Tibial nerve (tissue), 4 donors: ENCODE data around the gene PTDSS2. TPM values are rescaled to one million over a fixed set of nuclear protein-coding genes. Genes with fewer than 3 reads are reported as not detected.

Experiments
- DNase-seq, 2 donors: peaks; one replicate each; pipeline ENCODE4 v3.0.0-alpha.2; 2019; ENCODE audit warnings: low spot score in 2 of 2
- H3K27ac ChIP-seq, 4 donors: fragments of 200-600 bp; sonication (generic) in 3 of 4; one replicate each; pipeline ENCODE4 v1.5.1; 2017 to 2019; ENCODE audit warnings: mild to moderate bottlenecking in 1 of 4
- H3K27me3 ChIP-seq, 2 donors: fragments of 200-600 bp; sonication (generic) in 1 of 2; one replicate each; pipeline versions ENCODE4 v1.5.1 to v1.6.0; 2017 to 2019
- H3K36me3 ChIP-seq, 3 donors: fragments of 200-600 bp; sonication (generic); one replicate each; pipeline ENCODE4 v1.5.1; 2018 to 2019
- H3K4me1 ChIP-seq, 4 donors: fragments of 200-600 bp; sonication (generic) in 3 of 4; one replicate each; pipeline ENCODE4 v1.5.1; 2017 to 2019
- H3K4me3 ChIP-seq, 4 donors: fragments of 200-600 bp; sonication (generic) in 3 of 4; one replicate each; pipeline ENCODE4 v1.5.1; 2017 to 2019; ENCODE audit warnings: mild to moderate bottlenecking in 1 of 4, moderate library complexity in 1 of 4
- H3K9me3 ChIP-seq, 4 donors: fragments of 200-600 bp; sonication (generic) in 3 of 4; one replicate each; pipeline ENCODE4 v1.5.1; 2017 to 2019
- EP300 ChIP-seq, 2 donors: sonication (generic); formaldehyde crosslinking; IDR thresholded peaks; one replicate each; pipeline ENCODE4 v1.6.1; 2017; ENCODE audit warnings: antibody characterized with exemption in 2 of 2, mild to moderate bottlenecking in 1 of 2
- POLR2A ChIP-seq, 2 donors: fragments of 450-650 bp; IDR thresholded peaks; one replicate each; pipeline ENCODE4 v1.6.1; 2017; ENCODE audit warnings: antibody characterized with exemption in 2 of 2, mild to moderate bottlenecking in 2 of 2, moderate library complexity in 2 of 2
- WGBS, 2 donors: methylation state at CpG; one replicate each; pipeline ENCODE4 v1.1.5; 2018; 5-methylcytosine and 5-hydroxymethylcytosine counted together
- total RNA-seq, 4 donors: library from RNA; depleted of rRNA; stranded (reverse); fragments of >200 nt; gene quantifications; one replicate each; pipeline ENCODE4 v1.1.0, GENCODE V29; 2016
- TF ChIP-seq, protein P1 (sequence below), 5 experiments: fragments of 200-600 bp in 3 of 5; fragments of 450-650 bp in 2 of 5; sonication (generic) in 3 of 5; IDR thresholded peaks; one replicate each; pipeline ENCODE4 v1.5.1; 2016 to 2019; ENCODE audit warnings: antibody characterized with exemption in 5 of 5, mild to moderate bottlenecking in 3 of 5, moderate library complexity in 2 of 5

PTDSS2 gene
- total RNA-seq, 4 donors from 2014 or later: 54.2 to 100 (median 63.9) TPM

GRCh38 chr11:454043-454442 is 4.0 kb downstream of the PTDSS2 start:
- Histone ChIP-seq H3K9me3 (no peaks in the 10 kb centered on the region), H3K36me3 (peaks cover 0 to 39% (median 0%) of the 10 kb centered on the region in 3 donors), H3K4me3 (no peak overlapping the region), H3K4me1 (peaks cover 0 to 38% (median 15%) of the 10 kb centered on the region in 4 donors), H3K27me3 (no peaks in the 10 kb centered on the region), H3K27ac (no peak overlapping the region)
- DNase-seq: no peak
- 89 to 94% methylated on average over 9 of the region's 9 CpGs for WGBS, 2 donors
- TF ChIP-seq, protein P1, sequence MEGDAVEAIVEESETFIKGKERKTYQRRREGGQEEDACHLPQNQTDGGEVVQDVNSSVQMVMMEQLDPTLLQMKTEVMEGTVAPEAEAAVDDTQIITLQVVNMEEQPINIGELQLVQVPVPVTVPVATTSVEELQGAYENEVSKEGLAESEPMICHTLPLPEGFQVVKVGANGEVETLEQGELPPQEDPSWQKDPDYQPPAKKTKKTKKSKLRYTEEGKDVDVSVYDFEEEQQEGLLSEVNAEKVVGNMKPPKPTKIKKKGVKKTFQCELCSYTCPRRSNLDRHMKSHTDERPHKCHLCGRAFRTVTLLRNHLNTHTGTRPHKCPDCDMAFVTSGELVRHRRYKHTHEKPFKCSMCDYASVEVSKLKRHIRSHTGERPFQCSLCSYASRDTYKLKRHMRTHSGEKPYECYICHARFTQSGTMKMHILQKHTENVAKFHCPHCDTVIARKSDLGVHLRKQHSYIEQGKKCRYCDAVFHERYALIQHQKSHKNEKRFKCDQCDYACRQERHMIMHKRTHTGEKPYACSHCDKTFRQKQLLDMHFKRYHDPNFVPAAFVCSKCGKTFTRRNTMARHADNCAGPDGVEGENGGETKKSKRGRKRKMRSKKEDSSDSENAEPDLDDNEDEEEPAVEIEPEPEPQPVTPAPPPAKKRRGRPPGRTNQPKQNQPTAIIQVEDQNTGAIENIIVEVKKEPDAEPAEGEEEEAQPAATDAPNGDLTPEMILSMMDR (IDR thresholded peaks at IDR 0.05): no peak
- TF ChIP-seq POLR2A (IDR thresholded peaks at IDR 0.05): no peak
- TF ChIP-seq EP300 (IDR thresholded peaks at IDR 0.05): no peak

DNA sequence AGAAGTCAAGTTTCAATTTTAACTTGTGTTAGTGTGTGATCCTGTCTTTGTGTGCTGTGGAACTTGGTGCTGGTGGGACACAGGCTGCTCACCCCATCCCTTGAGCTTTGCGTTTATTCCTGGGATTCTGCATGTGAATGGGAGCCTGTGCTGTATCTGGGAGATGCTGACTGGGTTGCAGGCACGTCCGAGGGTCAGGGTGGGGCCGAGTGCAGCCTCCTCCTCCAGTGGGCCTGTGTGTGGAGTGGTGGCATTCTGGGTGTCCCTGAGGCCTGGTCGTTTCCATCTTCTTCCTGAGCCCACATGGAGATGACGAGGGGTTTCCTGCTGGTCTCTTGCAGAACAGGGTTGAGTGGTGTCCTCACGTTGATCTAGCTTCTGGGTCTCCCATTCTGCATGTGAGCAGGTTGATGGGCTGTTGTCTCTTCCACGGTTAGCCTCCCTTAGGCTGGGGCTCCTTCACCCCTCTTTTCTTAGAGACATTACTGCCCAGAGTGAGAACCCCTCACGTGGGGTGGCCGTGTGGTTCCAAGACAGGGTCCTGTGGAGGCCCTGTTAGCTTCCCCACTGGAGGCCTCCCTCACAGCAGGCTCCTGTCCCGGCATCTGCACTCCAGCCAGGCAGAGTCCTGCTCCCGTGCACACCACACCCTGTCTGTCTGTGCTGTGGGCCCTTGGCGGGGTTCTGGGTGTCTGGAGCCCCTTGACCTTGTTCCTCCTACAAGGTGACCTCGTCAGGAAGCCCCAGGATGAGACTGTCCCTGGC is 4.9 kb downstream of the PTDSS2 start:
- Histone ChIP-seq H3K27ac (no peak overlapping the region), H3K9me3 (no peaks in the 10 kb centered on the region), H3K4me3 (no peak overlapping the region), H3K36me3 (peaks cover 0 to 47% (median 0%) of the 10 kb centered on the region in 3 donors), H3K27me3 (no peaks in the 10 kb centered on the region), H3K4me1 (peaks cover 0 to 30% (median 8%) of the 10 kb centered on the region in 4 donors)
- no peak for TF ChIP-seq POLR2A (IDR thresholded peaks at IDR 0.05)
- TF ChIP-seq, protein P1 (IDR thresholded peaks at IDR 0.05): no peak
- TF ChIP-seq EP300 (IDR thresholded peaks at IDR 0.05): no peak
- no peak for DNase-seq
- WGBS, 2 donors: 68 to 70% methylated on average over 12 to 14 of the region's 14 CpGs

- TF ChIP-seq, protein P1 (IDR thresholded peaks at IDR 0.05): no peak
- TF ChIP-seq POLR2A (IDR thresholded peaks at IDR 0.05): no peak
- no peak for TF ChIP-seq EP300 (IDR thresholded peaks at IDR 0.05)
- H3K27me3 ChIP-seq: no peaks in the 10 kb centered on the region
- no peak for DNase-seq
- WGBS, 2 donors: 81 to 82% methylated on average over 23 of the region's 23 CpGs
- H3K9me3 ChIP-seq: no peaks in the 10 kb centered on the region
- H3K27ac ChIP-seq: no peak overlapping the region
- no peak overlapping the region for H3K4me3 ChIP-seq
- peaks cover 0 to 30% (median 8%) of the 10 kb centered on the region in 4 donors for H3K4me1 ChIP-seq
- peaks cover 0 to 54% (median 0%) of the 10 kb centered on the region in 3 donors for H3K36me3 ChIP-seq
Observed at GRCh38 chr11:455566-456147, 5.6 kb downstream of the PTDSS2 start.

DNA sequence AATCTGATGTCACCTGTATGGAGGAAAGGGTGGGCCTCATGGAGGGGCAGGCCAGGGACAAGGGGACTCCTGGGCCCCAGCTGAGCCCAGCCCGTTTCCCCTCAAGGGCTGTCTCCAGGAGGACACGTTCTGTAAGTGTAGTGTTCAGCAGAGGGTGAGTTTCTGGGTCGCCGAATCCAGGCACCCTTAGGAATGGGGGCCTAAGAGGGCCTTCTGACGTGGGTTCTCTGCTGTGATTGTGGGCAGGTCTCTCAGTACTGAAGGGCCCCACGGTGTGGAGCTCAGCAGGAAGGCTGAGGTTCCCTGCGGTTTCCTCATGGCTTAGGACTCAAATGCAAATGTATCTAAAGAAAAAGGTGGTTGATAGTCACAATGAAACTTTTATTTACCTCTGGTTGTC is 6.5 kb downstream of the PTDSS2 start:
- Histone ChIP-seq H3K27ac (no peak overlapping the region), H3K4me3 (no peak overlapping the region), H3K9me3 (no peaks in the 10 kb centered on the region), H3K4me1 (peaks cover 0 to 22% (median 2%) of the 10 kb centered on the region in 4 donors), H3K36me3 (peaks cover 0 to 63% (median 0%) of the 10 kb centered on the region in 3 donors), H3K27me3 (no peaks in the 10 kb centered on the region)
- DNase-seq: no peak
- TF ChIP-seq, protein P1 (IDR thresholded peaks at IDR 0.05): no peak
- no peak for TF ChIP-seq EP300 (IDR thresholded peaks at IDR 0.05)
- WGBS, 2 donors: 69 to 74% methylated on average over 7 of the region's 7 CpGs

DNA sequence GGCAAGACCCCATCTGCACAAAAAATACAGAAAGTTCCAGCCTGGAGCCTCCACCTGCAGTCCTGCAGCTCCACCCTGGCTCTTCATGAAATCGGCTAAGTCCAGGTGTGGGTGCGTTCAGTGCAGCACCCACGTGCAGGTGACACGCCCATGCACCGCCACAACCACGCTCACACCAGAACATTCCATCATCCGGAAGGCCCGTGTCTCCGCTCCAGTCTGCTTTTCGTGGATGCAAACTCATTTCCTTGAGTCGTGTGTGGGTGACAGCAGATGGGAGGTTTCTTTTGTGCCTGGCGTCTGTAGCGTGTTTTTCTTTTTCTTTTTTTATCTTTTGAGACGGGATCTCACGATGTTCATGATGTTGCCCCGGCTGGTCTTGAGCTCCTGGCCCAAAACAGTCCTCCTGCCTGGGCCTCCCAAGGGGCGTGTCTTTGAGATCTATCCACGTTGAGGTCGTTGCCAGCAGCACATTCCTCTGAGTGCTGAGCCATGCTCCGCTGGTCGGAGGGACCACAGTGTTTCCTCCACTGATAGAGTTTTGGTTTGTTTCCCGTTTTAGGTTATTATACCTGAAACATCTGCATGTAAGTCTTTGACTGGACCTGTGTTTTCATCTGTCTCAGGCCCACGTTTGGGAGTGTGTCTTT is 7.2 kb downstream of the PTDSS2 start:
- peaks cover 0 to 15% (median 0%) of the 10 kb centered on the region in 4 donors for H3K4me1 ChIP-seq
- H3K27me3 ChIP-seq: no peaks in the 10 kb centered on the region
- H3K27ac ChIP-seq: no peak overlapping the region
- H3K4me3 ChIP-seq: no peak overlapping the region
- TF ChIP-seq, protein P1 (IDR thresholded peaks at IDR 0.05): no peak
- H3K9me3 ChIP-seq: no peaks in the 10 kb centered on the region
- DNase-seq: no peak
- H3K36me3 ChIP-seq: peaks cover 0 to 68% (median 0%) of the 10 kb centered on the region in 3 donors
- 73% methylated on average over 23 of the region's 23 CpGs for WGBS, 2 donors
